Gastrocnemius medialis (tissue), 4 donors: ENCODE results near the gene GALP. TPM values are rescaled to one million over a fixed set of nuclear protein-coding genes. Genes with fewer than 3 reads are reported as not detected.

Experiments
- ATAC-seq, 2 donors: fragments of 150-250 bp; one replicate each; pipeline ENCODE4 v1.9.1; 2016
- DNase-seq, 2 donors: peaks; one replicate each; pipeline ENCODE4 v3.0.0-alpha.2; 2019
- H3K27ac ChIP-seq, 4 donors: fragments of 200-600 bp; sonication (generic); 1 replicate in 1 of 4; 2 replicates in 3 of 4; pipeline ENCODE4 v1.5.1; 2016 to 2018; ENCODE audit warnings: mild to moderate bottlenecking in 2 of 4, moderate library complexity in 1 of 4
- H3K27me3 ChIP-seq, 3 donors: fragments of 200-600 bp; sonication (generic) in 2 of 3; 1 replicate in 1 of 3; 2 replicates in 2 of 3; pipeline versions ENCODE4 v1.5.1 to v1.6.0; 2016 to 2019; ENCODE audit warnings: mild to moderate bottlenecking in 1 of 3, moderate library complexity in 1 of 3
- H3K36me3 ChIP-seq, 2 donors: fragments of 200-600 bp; sonication (generic) in 1 of 2; one replicate each; pipeline ENCODE4 v1.5.1; 2017 to 2018
- H3K4me1 ChIP-seq, 2 donors: fragments of 200-600 bp; sonication (generic) in 1 of 2; one replicate each; pipeline ENCODE4 v1.5.1; 2016 to 2017; ENCODE audit warnings: mild to moderate bottlenecking in 2 of 2
- H3K4me3 ChIP-seq, 4 donors: fragments of 200-600 bp; sonication (generic) in 3 of 4; 1 replicate in 1 of 4; 2 replicates in 3 of 4; pipeline ENCODE4 v1.5.1; 2016 to 2019; ENCODE audit warnings: mild to moderate bottlenecking in 2 of 4
- H3K9me3 ChIP-seq, 3 donors: fragments of 200-600 bp; sonication (generic) in 2 of 3; 1 replicate in 1 of 3; 2 replicates in 2 of 3; pipeline ENCODE4 v1.5.1; 2016 to 2019
- POLR2A ChIP-seq, 2 donors: fragments of 450-650 bp; IDR thresholded peaks; one replicate each; pipeline ENCODE4 v1.6.1; 2017; ENCODE audit warnings: antibody characterized with exemption in 2 of 2, mild to moderate bottlenecking in 2 of 2, moderate library complexity in 2 of 2
- in situ Hi-C, 4 donors: fragments of 200-750 bp; cut with MboI; loops; one replicate each; pipeline versions ENCODE4 v1.15.0 to v1.8.0; 2017; ENCODE audit warnings: low sequenced_read_pairs in 4 of 4
- intact Hi-C: fragments of 100-400 bp; cut with DNase I; formaldehyde crosslinking; loops from one replicate; pipeline ENCODE4 v1.15.1; 2023; ENCODE audit warnings: low total_unique reads
- total RNA-seq, 4 donors: library from RNA; depleted of rRNA; stranded (reverse); fragments of >200 nt; gene quantifications; one replicate each; pipeline versions ENCODE4 v1.1.0 to v1.2.3, GENCODE V29; 2016
- TF ChIP-seq, protein P1 (sequence below), 5 experiments: fragments of 450-650 bp in 3 of 5; fragments of 200-600 bp in 2 of 5; sonication (generic) in 2 of 5; IDR thresholded peaks in 4 of 5; conservative IDR thresholded peaks in 1 of 5; 1 replicate in 4 of 5; 2 replicates in 1 of 5; pipeline ENCODE4 v1.5.1; 2016 to 2019; ENCODE audit warnings: antibody characterized with exemption in 5 of 5, mild to moderate bottlenecking in 3 of 5, moderate library complexity in 3 of 5

The GALP gene
- total RNA-seq, 4 donors from 2014 or later, result not detected

DNA sequence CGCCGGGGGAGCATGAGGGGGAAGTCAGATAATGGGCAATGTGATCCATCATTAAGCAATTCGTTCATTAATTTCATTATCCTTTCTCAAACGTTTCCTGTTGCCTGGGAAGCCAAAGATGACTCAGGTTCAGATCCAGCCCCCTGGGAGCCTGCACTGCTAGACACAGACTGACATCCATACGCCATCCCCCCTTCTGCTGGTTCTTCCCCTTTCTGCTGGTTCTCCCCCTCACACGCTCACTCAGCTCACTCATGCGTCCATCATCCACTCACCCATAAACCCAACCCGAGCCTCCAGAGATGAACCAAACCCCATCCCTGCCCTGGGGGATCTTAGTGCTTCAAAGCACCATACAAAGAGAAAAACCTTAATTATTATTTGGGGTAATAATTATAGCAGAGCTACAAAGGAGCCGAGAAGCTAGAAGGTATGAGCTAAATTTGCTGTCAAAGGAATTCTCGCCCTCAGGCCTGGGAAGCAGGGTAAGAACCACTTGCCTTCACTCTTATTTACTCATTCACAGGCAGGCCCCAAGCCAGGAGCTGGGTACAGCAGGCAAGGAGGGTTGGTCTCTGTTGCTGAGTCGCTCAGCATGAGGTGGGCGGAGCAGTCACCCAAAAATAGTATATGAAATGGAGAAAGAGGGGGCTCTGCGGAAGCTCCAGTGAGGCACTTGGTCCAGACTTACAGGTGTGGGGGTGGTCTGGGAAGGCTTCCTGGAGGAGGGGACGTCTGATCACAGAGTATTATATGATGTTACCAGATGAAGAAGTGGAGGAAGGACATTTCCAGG, 41.8 kb upstream of the GALP start:
- H3K4me3 ChIP-seq, result no peak overlapping the region
- TF ChIP-seq, protein P1, sequence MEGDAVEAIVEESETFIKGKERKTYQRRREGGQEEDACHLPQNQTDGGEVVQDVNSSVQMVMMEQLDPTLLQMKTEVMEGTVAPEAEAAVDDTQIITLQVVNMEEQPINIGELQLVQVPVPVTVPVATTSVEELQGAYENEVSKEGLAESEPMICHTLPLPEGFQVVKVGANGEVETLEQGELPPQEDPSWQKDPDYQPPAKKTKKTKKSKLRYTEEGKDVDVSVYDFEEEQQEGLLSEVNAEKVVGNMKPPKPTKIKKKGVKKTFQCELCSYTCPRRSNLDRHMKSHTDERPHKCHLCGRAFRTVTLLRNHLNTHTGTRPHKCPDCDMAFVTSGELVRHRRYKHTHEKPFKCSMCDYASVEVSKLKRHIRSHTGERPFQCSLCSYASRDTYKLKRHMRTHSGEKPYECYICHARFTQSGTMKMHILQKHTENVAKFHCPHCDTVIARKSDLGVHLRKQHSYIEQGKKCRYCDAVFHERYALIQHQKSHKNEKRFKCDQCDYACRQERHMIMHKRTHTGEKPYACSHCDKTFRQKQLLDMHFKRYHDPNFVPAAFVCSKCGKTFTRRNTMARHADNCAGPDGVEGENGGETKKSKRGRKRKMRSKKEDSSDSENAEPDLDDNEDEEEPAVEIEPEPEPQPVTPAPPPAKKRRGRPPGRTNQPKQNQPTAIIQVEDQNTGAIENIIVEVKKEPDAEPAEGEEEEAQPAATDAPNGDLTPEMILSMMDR (IDR thresholded peaks at IDR 0.05 in 4 of 5, conservative IDR thresholded peaks at IDR 0.05 in 1 of 5), result no peak
- TF ChIP-seq POLR2A (IDR thresholded peaks at IDR 0.05), result no peak
- H3K36me3 ChIP-seq, result no peaks in the 10 kb centered on the region
- ATAC-seq, result no peak
- H3K27me3 ChIP-seq, result no peaks in the 10 kb centered on the region
- intact Hi-C loops, result no loop called here
- in situ Hi-C loops, result loop anchor here in 2 of 4 donors (10.0 kb wide), 1 partner anchor 181 kb away; the partner anchor contains the start of gene ZSCAN5A (in 2 of the 2)
- H3K27ac ChIP-seq, result no peak overlapping the region
- DNase-seq, result no peak
- peaks cover 0 to 4% of the 10 kb centered on the region in 2 donors for H3K4me1 ChIP-seq
- H3K9me3 ChIP-seq, result no peaks in the 10 kb centered on the region

DNA sequence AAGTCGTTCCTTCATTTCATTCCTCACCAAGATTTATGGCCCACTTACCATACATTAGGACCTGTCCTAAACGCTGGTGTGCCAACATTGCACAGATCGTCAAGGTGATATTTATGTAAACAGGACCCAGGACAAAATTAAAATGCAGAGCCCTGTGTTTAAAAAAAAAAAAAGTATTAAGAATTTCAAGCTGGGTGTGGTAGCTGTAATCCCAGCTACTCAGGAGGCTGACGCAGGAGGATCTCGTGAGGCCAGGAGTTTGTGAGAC, 41.2 kb upstream of the GALP start:
- no peak for TF ChIP-seq POLR2A (IDR thresholded peaks at IDR 0.05)
- TF ChIP-seq, protein P1 (IDR thresholded peaks at IDR 0.05 in 4 of 5, conservative IDR thresholded peaks at IDR 0.05 in 1 of 5), result no peak
- in situ Hi-C loops (loop anchor here in 2 of 4 donors (10.0 kb wide), 1 partner anchor 180 kb away; the partner anchor contains the start of gene ZSCAN5A (in 2 of the 2)), intact Hi-C loops (no loop called here)
- DNase-seq, result no peak
- no peak overlapping the region for H3K4me3 ChIP-seq
- peaks cover 1 to 4% of the 10 kb centered on the region in 2 donors for H3K4me1 ChIP-seq
- H3K36me3 ChIP-seq, result no peaks in the 10 kb centered on the region
- no peaks in the 10 kb centered on the region for H3K9me3 ChIP-seq
- no peak for ATAC-seq
- H3K27ac ChIP-seq, result no peak overlapping the region
- no peaks in the 10 kb centered on the region for H3K27me3 ChIP-seq

DNA sequence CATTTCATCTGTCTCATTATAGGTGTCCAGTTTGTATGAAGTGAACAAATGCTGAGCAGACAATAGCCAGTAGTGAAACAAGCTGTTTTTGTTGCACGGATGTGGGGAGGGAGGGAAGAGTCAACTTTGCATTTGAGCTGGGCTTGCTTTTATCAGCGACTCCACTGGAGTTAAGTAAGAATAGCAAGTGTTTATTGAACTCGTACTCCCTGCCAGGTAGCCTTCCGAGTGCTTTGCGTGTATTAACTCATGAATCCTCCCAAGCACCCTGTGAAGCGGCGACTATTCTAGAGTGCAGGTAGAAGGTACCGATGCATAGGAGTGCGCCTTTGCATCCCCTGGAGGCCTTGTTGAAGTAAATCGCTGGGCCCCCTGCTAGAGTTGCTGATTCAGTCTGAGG, 39.4 kb upstream of the GALP start:
- peaks cover 7 to 11% of the 10 kb centered on the region in 2 donors for H3K4me1 ChIP-seq
- no peak for TF ChIP-seq POLR2A (IDR thresholded peaks at IDR 0.05)
- TF ChIP-seq, protein P1 (IDR thresholded peaks at IDR 0.05 in 4 of 5, conservative IDR thresholded peaks at IDR 0.05 in 1 of 5), result no peak
- H3K4me3 ChIP-seq, result no peak overlapping the region
- intact Hi-C loops, result no loop called here
- H3K9me3 ChIP-seq, result no peaks in the 10 kb centered on the region
- in situ Hi-C loops, result loop anchor here in 2 of 4 donors (10.0 kb wide), 1 partner anchor 178 kb away; the partner anchor contains the start of gene ZSCAN5A (in 2 of the 2)
- no peaks in the 10 kb centered on the region for H3K27me3 ChIP-seq
- H3K27ac ChIP-seq, result no peak overlapping the region
- no peaks in the 10 kb centered on the region for H3K36me3 ChIP-seq
- no peak for DNase-seq
- ATAC-seq, result no peak

DNA sequence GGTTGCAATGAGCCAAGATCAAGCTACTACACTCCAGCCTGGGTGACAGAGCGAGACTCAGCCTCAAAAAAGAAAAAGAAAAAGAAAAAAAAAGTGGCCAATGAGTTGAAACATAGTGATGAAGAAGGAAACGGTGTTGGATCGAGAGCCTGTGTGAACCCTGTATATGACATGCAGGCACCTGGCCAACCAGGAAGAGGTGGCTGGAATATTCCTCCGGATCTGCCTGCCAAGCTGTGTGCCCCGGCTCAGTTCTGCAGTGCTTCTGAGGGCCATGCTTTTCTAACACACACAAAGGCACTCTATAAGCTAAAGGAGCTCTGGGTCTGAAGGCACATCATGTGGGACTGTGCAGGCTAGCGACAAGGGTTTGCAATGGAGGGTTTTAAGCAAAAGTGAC, 38.4 kb upstream of the GALP start:
- Histone ChIP-seq H3K27ac (no peak overlapping the region), H3K27me3 (no peaks in the 10 kb centered on the region), H3K36me3 (no peaks in the 10 kb centered on the region), H3K9me3 (no peaks in the 10 kb centered on the region), H3K4me1 (peaks cover 11 to 19% of the 10 kb centered on the region in 2 donors), H3K4me3 (no peak overlapping the region)
- no peak for ATAC-seq
- DNase-seq, result no peak
- TF ChIP-seq POLR2A (IDR thresholded peaks at IDR 0.05), result no peak
- TF ChIP-seq, protein P1 (IDR thresholded peaks at IDR 0.05 in 4 of 5, conservative IDR thresholded peaks at IDR 0.05 in 1 of 5), result no peak
- intact Hi-C loops (no loop called here), in situ Hi-C loops (loop anchor here in 2 of 4 donors (10.0 kb wide), 1 partner anchor 177 kb away; the partner anchor contains the start of gene ZSCAN5A (in 2 of the 2))
